ENCODE results near the gene AP3S2. TPM values are rescaled to one million over a fixed set of nuclear protein-coding genes. Genes with fewer than 3 reads are reported as not detected.
"Not testable (repeated sequence)": the region's sequence is repeated elsewhere in the genome, so short reads cannot be mapped to it uniquely, and the experiment has no call there.

The AP3S2 gene
- total RNA-seq, 1 experiment from 2014 or later, result 53.0 TPM

DNA sequence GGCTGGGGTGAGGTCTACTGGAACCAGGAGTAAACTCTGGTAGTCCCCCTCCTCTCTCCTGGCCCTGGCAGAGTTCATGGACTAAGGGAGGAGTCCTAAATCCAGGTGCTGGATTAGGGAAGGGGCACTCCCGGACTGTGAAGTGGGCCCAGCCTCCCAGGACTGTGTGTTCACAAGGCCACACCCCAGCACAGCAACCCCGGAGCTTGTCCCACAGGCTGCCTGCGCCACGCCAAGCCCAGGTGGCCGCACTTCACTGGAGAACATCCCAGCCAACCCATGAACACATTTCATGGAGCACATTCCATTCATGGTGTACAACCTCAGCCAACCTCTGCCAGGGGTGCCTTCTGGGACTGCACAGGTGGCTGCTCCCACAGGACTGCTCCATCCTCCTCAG, 10.7 kb upstream of the AP3S2 start:
- DNase-seq (ENCODE audit: extremely low read depth, low read depth), result no peak

DNA sequence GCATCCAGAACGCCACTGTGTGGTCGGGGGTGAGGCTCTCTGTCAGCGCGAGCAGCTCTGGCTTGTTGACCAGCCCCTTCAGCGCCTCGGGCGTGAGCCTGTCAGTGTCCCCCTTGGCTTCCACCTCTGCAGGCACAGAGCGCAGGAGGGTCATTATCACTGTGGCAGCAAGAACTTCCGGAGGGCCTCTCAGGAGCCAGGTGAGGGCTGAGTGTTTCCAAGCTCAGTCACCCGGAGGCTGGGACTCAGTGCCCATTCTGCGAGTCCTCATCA, 10.0 kb upstream of the AP3S2 start:
- no peak for DNase-seq (ENCODE audit: extremely low read depth, low read depth)

DNA sequence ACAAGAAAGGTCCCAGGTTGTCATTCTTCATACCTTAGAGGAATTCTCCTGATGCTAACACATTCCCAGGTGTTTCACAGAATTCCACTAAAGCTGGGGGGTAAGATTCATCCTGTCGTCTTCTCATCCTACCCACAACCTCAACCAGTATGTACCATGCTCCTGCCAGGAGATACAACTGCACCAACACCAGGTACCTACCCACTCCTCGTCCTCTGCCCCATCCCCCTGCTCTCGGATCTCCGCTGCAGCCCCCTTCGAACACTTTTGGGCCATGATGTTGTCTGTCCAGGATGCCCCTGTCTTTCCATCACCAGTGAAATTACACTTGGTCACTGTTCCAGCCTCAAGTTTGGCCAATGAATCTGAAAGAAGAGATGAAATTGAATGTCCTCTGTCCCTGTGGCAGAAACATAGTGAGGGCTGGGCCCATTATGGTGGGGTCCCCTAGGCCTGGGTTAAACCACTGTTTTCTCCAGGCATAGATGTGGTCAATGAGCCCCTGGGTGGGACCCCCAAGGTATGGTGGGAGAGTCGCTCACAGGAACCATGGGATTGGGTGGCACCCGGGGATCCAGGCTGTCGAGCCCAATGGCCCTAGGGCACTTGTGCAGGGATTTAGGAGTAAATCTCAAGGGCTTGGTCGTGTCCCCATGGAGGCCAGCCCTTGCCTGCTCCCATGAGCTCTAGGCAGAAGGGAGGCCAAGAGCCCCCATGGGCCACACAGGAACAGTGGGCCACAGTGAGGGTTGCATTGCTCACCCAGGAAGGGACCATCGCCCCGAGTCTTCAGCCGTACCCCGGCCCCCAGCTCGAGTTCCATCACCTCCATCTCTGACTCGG, 9.4 kb upstream of the AP3S2 start:
- no peak for DNase-seq (ENCODE audit: extremely low read depth, low read depth)

DNA sequence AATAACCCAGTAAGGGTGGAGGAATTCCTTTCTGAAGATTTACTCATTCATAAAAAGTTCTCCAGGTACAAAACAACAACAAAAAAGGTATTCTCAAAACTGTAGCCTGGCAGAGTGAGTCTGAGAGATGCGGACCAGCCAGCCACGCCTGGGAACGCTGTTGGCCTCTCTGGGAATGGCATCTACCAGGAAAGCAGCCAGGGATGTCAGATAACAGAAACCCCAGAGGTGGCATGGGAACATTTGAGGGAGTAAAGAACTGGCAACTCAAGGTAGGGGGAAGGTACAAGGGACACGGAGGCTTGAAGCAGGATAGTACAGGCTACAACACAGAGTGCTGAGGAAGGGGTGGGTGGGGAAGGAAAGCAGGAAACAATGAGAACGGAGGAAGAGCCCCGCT, 7.1 kb upstream of the AP3S2 start:
- no peak for DNase-seq (ENCODE audit: extremely low read depth, low read depth)

DNA sequence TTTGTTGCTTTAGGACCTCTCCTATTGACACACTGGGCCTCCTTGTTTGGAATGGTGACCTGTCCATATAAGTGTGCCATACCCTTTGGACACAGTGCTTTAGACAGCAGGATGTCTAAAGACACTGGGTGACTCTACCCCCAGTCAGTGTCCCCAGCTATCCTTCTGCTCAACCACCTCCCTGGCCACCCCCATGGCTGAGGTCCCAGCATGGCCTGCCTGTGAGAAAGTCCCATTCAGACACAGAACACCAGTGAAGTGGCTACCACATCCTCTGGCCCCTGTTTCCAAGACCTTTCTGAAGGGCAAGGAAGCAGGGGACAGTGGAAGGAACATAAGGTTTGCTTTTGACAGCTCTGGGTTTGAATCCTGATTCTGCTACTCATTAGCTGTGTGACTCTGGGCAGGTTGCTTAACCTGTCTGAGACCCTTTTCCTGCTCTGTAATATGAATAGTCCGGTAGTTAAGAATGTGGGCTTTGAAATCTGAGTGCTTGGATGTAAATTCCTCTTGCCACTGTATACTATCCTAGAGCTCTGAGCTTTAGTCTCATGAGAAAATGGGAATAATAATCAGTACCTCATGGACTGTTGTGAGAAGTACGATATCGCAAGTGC, 6.3 kb upstream of the AP3S2 start:
- no peak for DNase-seq (ENCODE audit: extremely low read depth, low read depth)

DNA sequence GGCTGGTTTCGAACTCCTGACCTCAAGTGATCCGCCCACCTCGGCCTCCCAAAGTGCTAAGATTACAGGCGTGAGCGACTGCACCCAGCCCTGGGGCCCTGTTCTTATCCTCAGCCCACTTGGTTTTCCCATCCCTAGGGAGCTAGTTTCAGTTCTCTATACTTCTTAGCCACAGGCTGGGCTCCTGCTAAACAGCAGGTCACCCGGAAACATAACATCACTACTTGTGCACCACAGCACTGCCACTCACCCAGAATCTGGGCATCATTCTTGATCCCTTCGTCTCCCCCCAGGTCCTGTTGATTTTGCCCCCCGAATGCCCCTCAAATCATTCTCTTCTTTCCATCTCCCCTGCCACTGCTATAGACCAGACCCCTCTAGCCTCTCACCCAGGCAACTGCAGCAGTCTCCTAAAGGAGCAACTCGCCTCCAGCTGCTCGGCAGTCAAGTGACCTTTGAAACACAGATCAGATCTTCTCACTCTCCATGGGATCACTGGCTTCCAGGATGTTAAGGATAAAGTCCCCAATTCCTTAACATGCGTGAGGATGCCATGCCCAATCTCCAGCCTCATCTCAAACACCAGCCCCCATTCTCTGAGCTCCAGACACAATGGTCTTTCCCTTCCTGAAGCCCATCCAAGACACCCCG, 5.6 kb upstream of the AP3S2 start:
- DNase-seq (ENCODE audit: extremely low read depth, low read depth), result no peak

DNA sequence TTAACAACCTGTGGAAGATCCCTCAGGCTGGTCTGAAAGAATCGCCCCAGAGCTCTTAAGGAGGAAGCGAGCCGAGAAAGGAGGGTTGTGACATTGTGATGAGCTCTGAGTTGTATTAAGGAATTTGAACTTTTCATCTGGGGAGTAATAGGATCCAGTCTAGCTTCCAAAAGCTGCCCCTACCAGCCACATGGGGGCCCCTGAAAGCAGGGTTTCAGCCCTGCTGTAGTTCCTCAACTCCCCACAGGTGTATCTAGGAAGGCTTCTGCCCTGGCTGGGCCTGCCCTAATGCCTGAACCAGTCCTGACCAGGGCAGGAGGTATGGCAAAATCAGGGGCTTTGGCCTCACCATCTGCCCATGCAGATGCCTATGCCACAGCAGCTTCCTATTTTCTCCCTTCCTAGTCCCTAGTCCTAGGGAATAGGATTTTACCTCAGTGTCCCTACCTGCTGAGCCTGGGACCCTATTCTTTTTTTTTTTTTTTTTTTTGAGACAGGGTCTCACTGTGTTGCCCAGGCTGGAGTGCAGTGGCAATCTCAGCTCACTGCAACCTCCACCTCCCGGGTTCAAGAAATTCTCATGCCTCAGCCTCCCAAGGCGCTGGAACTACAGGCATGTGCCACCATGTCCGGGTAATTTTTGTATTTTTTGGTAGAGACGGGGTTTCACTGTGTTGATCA, 5.0 kb upstream of the AP3S2 start:
- DNase-seq (ENCODE audit: extremely low read depth, low read depth), result peak; percentile 39

DNA sequence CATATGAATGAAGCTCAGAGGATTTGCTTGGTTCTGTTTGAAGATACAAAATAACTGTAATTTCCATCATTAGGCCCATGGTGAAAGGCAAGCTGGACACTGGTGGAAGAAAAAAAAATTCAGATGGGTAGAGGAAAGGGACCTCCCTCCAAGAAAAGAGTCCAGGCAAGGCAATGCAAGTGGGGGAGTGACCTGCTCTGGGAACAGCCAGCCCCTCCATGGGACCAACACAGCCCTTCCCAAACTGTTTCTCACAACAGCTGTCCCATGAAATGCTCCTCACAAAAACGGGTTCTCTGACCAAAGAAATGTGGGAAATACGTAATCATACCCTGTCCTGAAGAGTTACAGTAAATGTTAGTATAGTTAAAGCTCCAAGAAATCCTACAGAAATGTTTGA, 4.4 kb upstream of the AP3S2 start:
- DNase-seq (ENCODE audit: extremely low read depth, low read depth), result no peak

DNA sequence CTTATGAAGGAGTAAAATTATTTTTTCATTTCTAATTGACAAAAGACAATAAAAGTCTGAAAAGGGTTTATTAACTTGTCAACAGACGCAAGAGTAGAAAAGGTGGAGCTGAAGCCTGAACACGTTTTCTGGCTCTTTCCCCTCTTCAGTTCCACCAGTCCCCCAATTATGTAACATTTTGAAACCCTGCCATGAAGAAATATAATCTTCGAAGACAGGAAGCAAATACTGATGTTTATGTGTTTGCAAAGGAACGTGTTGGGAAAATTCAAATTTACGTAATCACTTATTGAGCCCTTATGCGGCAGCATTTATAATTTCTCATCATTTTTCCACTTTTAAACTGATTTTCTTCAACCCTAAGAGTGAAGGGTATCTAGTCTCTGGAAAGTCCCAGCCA, 767 bp downstream of the AP3S2 start:
- no peak for DNase-seq (ENCODE audit: extremely low read depth, low read depth)

DNA sequence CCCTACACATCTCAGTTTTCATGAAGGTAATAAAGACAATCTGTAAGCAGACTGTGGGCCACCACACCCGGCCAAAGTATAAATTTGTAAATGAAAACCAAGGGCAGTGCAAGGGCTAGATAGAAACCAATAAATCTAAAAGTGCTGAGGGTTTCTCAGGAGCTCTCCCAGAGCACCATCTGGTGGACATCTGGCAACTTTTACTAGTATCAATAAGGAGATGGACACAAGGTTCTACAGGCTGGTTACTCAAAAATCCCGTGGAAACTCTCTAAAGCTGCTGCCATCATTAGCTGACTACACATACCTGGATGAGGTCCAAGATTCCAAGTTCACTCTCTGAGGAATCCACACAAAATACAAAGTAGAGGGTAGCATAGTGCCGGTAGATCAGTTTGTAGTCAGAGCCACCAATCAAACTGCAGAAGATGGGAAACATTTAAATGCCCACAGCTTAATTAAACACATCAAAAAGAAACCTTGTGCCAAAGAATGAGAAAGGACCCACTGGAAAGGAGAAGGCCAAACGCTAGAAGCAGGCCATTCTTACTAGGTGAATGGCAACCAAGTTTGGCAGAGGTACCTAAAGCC, 5.5 kb downstream of the AP3S2 start:
- DNase-seq (ENCODE audit: extremely low read depth, low read depth), result peak; percentile 26

DNA sequence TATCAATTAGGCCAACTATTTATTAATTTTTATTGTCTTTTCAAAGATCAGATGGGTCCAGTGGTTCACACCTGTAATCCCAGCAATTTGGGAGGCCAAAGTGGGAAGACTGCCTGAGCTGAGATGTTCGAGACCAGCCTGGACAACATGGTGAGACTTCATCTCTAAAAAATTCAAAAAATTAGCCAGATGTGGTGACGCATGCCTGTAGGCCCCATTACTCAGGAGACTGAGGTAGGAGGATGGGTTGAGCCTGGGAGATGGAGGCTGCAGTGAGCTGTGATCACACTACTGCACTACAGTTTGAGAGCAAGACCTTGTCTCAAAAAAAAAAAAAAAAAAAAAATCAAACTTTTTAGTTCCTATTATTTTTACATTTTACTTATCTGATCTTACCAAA, 8.2 kb downstream of the AP3S2 start:
- DNase-seq (ENCODE audit: extremely low read depth, low read depth), result no peak

DNA sequence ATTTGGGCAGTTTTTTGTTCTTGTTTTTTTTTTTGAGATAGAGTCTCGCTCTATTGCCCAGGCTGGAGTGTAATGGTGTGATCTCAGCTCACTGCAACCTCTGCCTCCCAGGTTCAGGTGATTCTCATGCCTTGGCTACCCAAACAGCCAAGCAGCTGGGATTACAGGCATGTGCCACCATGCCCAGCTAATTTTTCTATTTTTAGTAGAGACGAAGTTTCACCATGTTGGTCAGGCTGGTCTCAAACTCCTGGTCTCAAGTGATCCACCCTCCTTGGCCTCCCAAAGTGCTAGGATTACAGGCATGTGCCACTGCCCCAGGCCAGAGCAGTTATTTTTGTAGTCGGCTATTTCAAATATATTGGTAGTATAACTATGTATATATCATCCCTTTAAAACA, 8.6 kb downstream of the AP3S2 start:
- DNase-seq (ENCODE audit: extremely low read depth, low read depth), result not testable (repeated sequence)

DNA sequence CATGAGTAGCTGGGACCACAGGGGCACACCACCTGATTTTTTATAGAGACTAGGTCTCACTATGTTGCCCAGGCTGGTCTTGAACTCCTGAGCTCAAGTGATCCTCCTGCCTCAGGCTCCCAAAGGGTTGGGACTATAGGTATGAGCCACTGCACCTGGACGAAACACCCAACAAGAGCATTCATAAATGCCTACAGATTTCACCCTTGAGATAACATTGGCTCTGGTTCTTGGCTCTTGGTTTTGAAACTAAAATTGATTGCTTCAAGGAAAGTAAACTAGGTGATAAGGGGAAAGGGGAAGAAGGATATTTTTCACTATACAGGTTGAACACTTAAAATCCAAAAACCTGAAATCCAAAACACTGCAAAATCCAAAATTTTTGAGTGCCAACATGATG, 10.3 kb downstream of the AP3S2 start:
- DNase-seq (ENCODE audit: extremely low read depth, low read depth), result no peak

DNA sequence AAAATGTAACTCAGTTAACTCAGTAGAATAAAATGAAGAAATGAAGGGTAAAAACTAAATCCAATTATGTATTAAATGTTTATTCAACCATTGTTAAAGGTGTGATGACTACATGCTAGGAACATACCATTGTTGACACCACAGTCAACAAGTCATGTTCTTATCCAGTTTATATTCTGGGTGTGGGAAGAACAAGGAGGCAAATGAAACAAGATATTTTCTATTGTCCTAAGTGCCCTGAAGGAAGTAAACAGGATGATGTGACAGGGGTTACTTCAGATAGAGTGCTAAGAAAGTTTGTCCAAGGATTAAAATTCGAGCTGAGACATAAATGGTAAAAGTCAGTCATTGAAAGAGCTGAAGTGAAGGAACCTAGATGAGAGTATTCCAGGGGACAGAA, 13.1 kb downstream of the AP3S2 start:
- DNase-seq (ENCODE audit: extremely low read depth, low read depth), result no peak

DNA sequence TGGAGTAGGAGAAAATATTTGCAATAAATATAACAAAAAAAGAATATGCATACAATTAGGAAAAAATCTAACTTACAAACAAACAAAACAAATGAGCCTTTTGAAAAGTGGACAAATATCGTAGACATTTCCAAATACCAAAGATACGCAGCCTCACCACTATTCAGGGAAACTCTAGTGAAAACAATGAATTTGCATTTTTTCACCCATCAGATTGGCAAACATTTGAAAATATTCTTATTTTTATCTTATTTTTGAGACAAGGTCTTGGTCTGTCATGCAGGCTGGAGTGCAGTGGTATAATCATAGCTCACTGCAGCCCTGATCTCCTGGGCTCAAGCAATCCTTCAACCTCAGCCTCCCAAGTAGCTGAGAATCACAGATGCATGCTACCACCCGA, 15.5 kb downstream of the AP3S2 start:
- DNase-seq (ENCODE audit: extremely low read depth, low read depth), result no peak

DNA sequence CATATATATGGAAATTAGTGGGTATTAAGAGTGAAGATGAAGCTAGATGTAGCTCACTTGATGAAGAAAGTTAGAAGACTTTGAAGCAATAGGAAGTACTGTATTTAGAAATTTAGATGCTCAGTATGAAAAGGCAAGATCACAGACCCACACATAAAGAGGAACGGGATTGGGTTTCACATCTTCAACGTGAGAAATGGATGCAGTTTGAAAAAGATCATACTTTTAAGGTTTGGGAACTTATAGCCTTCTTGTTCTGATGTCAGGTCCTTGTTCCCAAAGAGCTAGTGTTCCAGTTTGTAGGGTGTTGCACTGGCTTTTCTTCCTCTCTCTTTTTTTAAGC, 16.7 kb downstream of the AP3S2 start:
- no peak for DNase-seq (ENCODE audit: extremely low read depth, low read depth)

DNA sequence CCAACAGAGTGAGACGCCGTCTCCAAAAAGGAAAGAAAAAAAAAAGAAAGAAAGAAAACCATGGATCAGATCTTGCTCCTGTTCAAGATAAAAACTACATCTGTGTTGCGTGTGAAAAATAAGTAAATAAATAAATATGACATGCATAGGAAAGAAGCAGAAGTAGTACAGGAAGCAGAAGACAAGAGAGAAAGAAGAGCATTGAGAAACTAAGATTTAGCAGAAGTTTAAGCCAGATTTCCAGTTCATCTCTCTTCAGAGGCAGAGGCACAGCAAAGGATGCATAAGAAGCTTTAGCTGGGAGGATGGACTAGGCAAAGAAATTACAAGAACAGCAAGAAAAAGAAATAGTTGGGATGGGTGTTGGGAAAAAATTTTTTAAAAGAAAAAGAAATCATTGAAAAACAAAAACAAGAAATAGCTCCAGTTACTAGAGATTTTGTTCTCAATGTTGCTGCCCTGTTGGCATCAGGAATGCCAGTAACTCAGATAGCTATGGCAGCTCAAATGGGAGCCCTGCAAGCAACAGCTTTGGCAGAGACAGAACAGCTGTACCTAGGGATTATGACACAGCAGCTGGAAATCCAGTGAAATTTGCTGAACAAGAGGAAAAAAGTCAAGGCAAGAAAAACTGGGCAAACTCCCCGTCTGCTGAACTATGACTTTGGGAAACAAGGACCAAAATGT, 17.3 kb downstream of the AP3S2 start:
- no peak for DNase-seq (ENCODE audit: extremely low read depth, low read depth)

DNA sequence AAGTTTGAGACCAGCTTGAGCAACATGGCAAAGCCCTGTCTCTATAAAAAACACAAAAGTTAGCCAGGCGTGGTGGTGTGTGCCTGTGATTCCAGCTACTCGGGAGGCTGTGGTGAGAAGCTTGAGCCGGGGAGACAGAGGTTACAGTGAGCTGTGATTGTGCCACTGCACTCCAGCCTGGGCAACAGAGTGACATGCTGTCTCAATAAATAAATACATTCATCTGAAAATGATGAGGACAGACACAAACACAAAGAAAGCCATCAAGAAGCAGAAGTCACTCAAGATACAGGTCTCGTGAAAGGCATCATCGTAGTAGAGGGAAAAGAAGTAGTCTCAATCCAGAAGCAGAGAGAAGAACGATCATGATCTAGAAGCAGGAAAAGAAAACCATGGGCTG, 18.1 kb downstream of the AP3S2 start:
- DNase-seq (ENCODE audit: extremely low read depth, low read depth), result no peak

DNA sequence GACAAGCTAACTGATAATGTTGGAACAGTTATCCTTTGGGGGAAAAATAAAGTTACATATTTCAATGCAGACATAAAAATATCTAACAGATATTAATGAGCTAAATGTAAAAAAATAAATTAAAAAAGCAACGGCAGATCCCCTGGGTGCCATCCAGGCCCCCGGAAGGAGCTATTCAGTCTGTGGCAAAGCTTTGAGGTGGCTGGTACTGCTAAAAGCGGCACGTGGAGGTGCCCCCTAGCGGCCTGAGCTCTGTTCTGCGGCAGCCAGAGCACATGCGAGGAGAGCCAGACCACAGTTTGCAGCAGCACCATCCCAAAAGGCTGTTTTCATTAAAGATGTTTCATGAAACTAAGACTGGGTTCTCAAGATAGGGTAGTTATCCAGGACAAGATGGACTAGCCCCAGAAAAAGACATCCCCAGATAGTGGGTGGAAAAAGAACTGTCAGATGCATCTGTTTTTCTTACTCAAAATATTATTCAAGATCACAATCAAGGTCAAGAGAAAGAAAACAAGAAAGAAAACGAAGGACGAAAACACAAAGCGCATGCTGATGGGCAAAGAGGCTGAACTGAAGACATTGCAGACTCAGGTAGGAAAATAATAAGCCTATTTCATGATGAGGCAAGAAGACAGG, 18.7 kb downstream of the AP3S2 start:
- DNase-seq (ENCODE audit: extremely low read depth, low read depth), result peak; percentile 50

DNA sequence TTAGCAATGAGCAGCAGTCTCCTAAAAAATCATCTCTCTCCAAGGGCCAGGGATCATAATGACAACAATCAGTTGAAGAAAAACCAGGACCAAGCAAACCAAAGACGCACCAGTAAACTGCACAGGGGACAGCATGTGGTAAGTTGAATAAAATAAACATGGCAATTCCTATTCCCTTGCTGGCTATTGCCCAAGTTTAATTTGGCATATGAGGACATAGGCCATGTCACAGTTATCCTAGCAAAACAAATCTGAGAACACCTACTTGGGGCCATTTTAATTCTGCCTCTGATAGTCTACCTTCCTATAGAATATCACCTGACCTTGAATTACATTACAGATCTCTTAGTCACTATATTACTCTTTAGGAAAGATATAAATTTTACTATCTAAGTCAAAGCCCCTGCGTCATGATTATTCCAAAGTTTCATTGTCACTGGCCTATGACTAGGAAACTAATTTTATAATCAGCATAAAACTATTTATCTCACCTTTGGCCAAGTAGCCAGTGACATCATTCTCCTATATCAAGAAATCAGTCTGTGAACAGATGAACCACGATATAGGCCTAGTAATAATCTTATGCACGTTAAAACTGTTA, 23.0 kb downstream of the AP3S2 start:
- no peak for DNase-seq (ENCODE audit: extremely low read depth, low read depth)
